Stomach (tissue), 9 donors: ENCODE results near the gene TOM1. TPM values are rescaled to one million over a fixed set of nuclear protein-coding genes. Genes with fewer than 3 reads are reported as not detected.

Source experiments
- DNase-seq, 2 donors: peaks; one replicate each; pipeline versions ENCODE4 v3.0.0 to v3.0.0-alpha.2; 2013 to 2019
- H3K27ac ChIP-seq, 5 donors: fragments of 200-600 bp in 4 of 5; sonication (generic) in 4 of 5; one replicate each; pipeline ENCODE4 v1.5.1; 2013 to 2019; ENCODE audit warnings: mild to moderate bottlenecking in 1 of 5, moderate library complexity in 1 of 5
- H3K27me3 ChIP-seq, 3 donors: fragments of 200-600 bp; sonication (generic); one replicate each; pipeline ENCODE4 v1.5.1; 2017 to 2019; ENCODE audit warnings: mixed run types in 1 of 3
- H3K36me3 ChIP-seq, 4 donors: fragments of 200-600 bp; sonication (generic); 1 replicate in 3 of 4; 2 replicates in 1 of 4; pipeline ENCODE4 v1.5.1; 2016 to 2019
- H3K4me1 ChIP-seq, 4 donors: fragments of 200-600 bp; sonication (generic); one replicate each; pipeline ENCODE4 v1.5.1; 2016 to 2019
- H3K4me3 ChIP-seq, 4 donors: fragments of 200-600 bp; sonication (generic) in 3 of 4; one replicate each; pipeline ENCODE4 v1.5.1; 2016 to 2019; ENCODE audit warnings: mild to moderate bottlenecking in 1 of 4
- H3K9me3 ChIP-seq, 4 donors: fragments of 200-600 bp; sonication (generic); one replicate each; pipeline ENCODE4 v1.5.1; 2016 to 2019
- CTCF ChIP-seq, 7 experiments: fragments of 450-650 bp in 4 of 7; fragments of 200-600 bp in 3 of 7; sonication (generic) in 3 of 7; IDR thresholded peaks; one replicate each; pipeline ENCODE4 v1.5.1; 2016 to 2019; ENCODE audit warnings: antibody characterized with exemption in 7 of 7, control low read depth in 2 of 7, mild to moderate bottlenecking in 1 of 7
- EP300 ChIP-seq: sonication (generic); formaldehyde crosslinking; IDR thresholded peaks from one replicate; pipeline ENCODE4 v1.6.1; 2017; ENCODE audit warnings: antibody characterized with exemption
- POLR2A ChIP-seq, 4 donors: fragments of 450-650 bp; IDR thresholded peaks; one replicate each; pipeline ENCODE4 v1.6.1; 2016; ENCODE audit warnings: antibody characterized with exemption in 4 of 4, control low read depth in 2 of 4, mild to moderate bottlenecking in 1 of 4, moderate library complexity in 1 of 4
- POLR2AphosphoS5 ChIP-seq, 3 donors: sonication (generic); formaldehyde crosslinking; IDR thresholded peaks; one replicate each; pipeline ENCODE4 v1.6.1; 2016; ENCODE audit warnings: antibody characterized with exemption in 3 of 3
- WGBS, 5 donors: extraction: QIAGEN DNeasy Blood & Tissue Kit in 3 of 5; methylation state at CpG; one replicate each; pipeline versions ENCODE4 v1.1.5 to v1.1.7; 2013 to 2018; 5-methylcytosine and 5-hydroxymethylcytosine counted together
- intact Hi-C: fragments of 100-400 bp; cut with DNase I; formaldehyde crosslinking; loops from one replicate; pipeline ENCODE4 v1.15.1; 2023; ENCODE audit warnings: low total_unique reads
- polyA plus RNA-seq, 3 donors: library from polyadenylated mRNA; stranded (reverse); fragments of 200-250 nt; gene quantifications; one replicate each; pipeline ENCODE4 v1.2.3, GENCODE V29; 2013
- total RNA-seq, 5 donors: library from RNA; depleted of rRNA; stranded (reverse); fragments of >200 nt; gene quantifications; one replicate each; pipeline versions ENCODE4 v1.1.0 to v1.2.3, GENCODE V29; 2014 to 2016
- donor health status: healthy with polysubstance abuse.
- donor health status: Bipolar disorder and iron deficiency.
- donor health status: healthy.

Gene TOM1
- total and polyA plus RNA-seq, 8 donors: 17.3 to 150 (median 40.5) TPM

GRCh38 chr22:35325209-35325608 is 25.5 kb downstream of the TOM1 start:
- H3K9me3 ChIP-seq: no peaks in the 10 kb centered on the region
- DNase-seq: no peak
- H3K4me1 ChIP-seq: peaks cover 10 to 25% (median 15%) of the 10 kb centered on the region in 4 donors
- intact Hi-C loops: no loop called here
- TF ChIP-seq POLR2A (IDR thresholded peaks at IDR 0.05): no peak
- TF ChIP-seq POLR2AphosphoS5 (IDR thresholded peaks at IDR 0.05): no peak
- no peak for TF ChIP-seq CTCF (IDR thresholded peaks at IDR 0.05)
- no peak for TF ChIP-seq EP300
- H3K4me3 ChIP-seq: no peak overlapping the region
- no peaks in the 10 kb centered on the region for H3K27me3 ChIP-seq
- 86 to 96% (median 92%) methylated on average over 5 of the region's 5 CpGs for WGBS, 5 donors
- peaks cover 66 to 94% (median 92%) of the 10 kb centered on the region in 4 donors for H3K36me3 ChIP-seq
- H3K27ac ChIP-seq: no peak overlapping the region

- intact Hi-C loops: no loop called here
- Histone ChIP-seq H3K36me3 (peaks cover 74 to 94% (median 92%) of the 10 kb centered on the region in 4 donors), H3K27me3 (no peaks in the 10 kb centered on the region), H3K4me1 (peaks cover 15 to 31% (median 21%) of the 10 kb centered on the region in 4 donors), H3K9me3 (no peaks in the 10 kb centered on the region), H3K4me3 (no peak overlapping the region), H3K27ac (no peak overlapping the region)
- TF ChIP-seq EP300 (no peak), POLR2AphosphoS5 (IDR thresholded peaks at IDR 0.05) (no peak), POLR2A (IDR thresholded peaks at IDR 0.05) (no peak), CTCF (IDR thresholded peaks at IDR 0.05) (no peak)
- DNase-seq: no peak
- 92 to 95% (median 93%) methylated on average over 17 of the region's 17 CpGs for WGBS, 5 donors
Measured at GRCh38 chr22:35326854-35327562, 27.3 kb downstream of the TOM1 start.

GRCh38 chr22:35327690-35328471 is 28.2 kb downstream of the TOM1 start:
- H3K4me1 ChIP-seq: peaks cover 15 to 31% (median 21%) of the 10 kb centered on the region in 4 donors
- H3K27me3 ChIP-seq: no peaks in the 10 kb centered on the region
- intact Hi-C loops: no loop called here
- TF ChIP-seq CTCF (IDR thresholded peaks at IDR 0.05): no peak
- no peak for TF ChIP-seq EP300
- TF ChIP-seq POLR2A (IDR thresholded peaks at IDR 0.05): no peak
- TF ChIP-seq POLR2AphosphoS5 (IDR thresholded peaks at IDR 0.05): no peak
- no peaks in the 10 kb centered on the region for H3K9me3 ChIP-seq
- H3K4me3 ChIP-seq: no peak overlapping the region
- H3K27ac ChIP-seq: peak overlapping the region in 4 of 5 donors; percentile 39 to 60 (median 47)
- no peak for DNase-seq
- peaks cover 74 to 94% (median 92%) of the 10 kb centered on the region in 4 donors for H3K36me3 ChIP-seq
- 84 to 95% (median 91%) methylated on average over 18 to 21 of the region's 21 CpGs for WGBS, 5 donors

- Histone ChIP-seq H3K27ac (peak overlapping the region in 4 of 5 donors; percentile 39 to 60 (median 47)), H3K4me1 (peaks cover 15 to 31% (median 21%) of the 10 kb centered on the region in 4 donors), H3K4me3 (no peak overlapping the region), H3K36me3 (peaks cover 73 to 94% (median 92%) of the 10 kb centered on the region in 4 donors), H3K9me3 (no peaks in the 10 kb centered on the region), H3K27me3 (no peaks in the 10 kb centered on the region)
- intact Hi-C loops: no loop called here
- 37 to 76% (median 42%) methylated on average over 13 to 15 of the region's 15 CpGs for WGBS, 5 donors
- DNase-seq: peak; percentile 49 to 90
- TF ChIP-seq POLR2AphosphoS5 (IDR thresholded peaks at IDR 0.05) (peak in 2 of 3 donors; percentile 21 to 29), EP300 (no peak), CTCF (IDR thresholded peaks at IDR 0.05) (no peak), POLR2A (IDR thresholded peaks at IDR 0.05) (no peak)
Measured at GRCh38 chr22:35328472-35328885, 28.8 kb downstream of the TOM1 start.
